ENCODE measurements around the gene MCRIP1.
A peak's percentile ranks its signal among the peaks of the same experiment; 100 is the strongest.

- TF ChIP-seq ZFP3 (CRISPR knock-in tag; IDR thresholded peaks at IDR 0.05) (no peak), GLIS3 (CRISPR knock-in tag; IDR thresholded peaks at IDR 0.05) (no peak), RARB (CRISPR knock-in tag; IDR thresholded peaks at IDR 0.05) (no peak), ESRRG (CRISPR knock-in tag; IDR thresholded peaks at IDR 0.05) (no peak), ZFP30 (CRISPR knock-in tag; IDR thresholded peaks at IDR 0.05) (no peak), ISL1 (CRISPR knock-in tag; IDR thresholded peaks at IDR 0.05) (no peak), ZNF70 (CRISPR knock-in tag; IDR thresholded peaks at IDR 0.05) (no peak), CREB5 (CRISPR knock-in tag; IDR thresholded peaks at IDR 0.05; ENCODE audit: low read depth) (no peak), SNAI2 (CRISPR knock-in tag; IDR thresholded peaks at IDR 0.05) (0 out of 2 replicates have a peak, but pooled peaks have one; percentile 50), OSR1 (CRISPR knock-in tag; IDR thresholded peaks at IDR 0.05) (no peak), BACH2 (CRISPR knock-in tag; IDR thresholded peaks at IDR 0.05; ENCODE audit: borderline replicate concordance) (no peak), CSDC2 (CRISPR knock-in tag; IDR thresholded peaks at IDR 0.05) (no peak)
- TF ChIP-seq, protein P1, sequence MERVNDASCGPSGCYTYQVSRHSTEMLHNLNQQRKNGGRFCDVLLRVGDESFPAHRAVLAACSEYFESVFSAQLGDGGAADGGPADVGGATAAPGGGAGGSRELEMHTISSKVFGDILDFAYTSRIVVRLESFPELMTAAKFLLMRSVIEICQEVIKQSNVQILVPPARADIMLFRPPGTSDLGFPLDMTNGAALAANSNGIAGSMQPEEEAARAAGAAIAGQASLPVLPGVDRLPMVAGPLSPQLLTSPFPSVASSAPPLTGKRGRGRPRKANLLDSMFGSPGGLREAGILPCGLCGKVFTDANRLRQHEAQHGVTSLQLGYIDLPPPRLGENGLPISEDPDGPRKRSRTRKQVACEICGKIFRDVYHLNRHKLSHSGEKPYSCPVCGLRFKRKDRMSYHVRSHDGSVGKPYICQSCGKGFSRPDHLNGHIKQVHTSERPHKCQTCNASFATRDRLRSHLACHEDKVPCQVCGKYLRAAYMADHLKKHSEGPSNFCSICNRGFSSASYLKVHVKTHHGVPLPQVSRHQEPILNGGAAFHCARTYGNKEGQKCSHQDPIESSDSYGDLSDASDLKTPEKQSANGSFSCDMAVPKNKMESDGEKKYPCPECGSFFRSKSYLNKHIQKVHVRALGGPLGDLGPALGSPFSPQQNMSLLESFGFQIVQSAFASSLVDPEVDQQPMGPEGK (CRISPR knock-in tag; IDR thresholded peaks at IDR 0.05; ENCODE audit: borderline replicate concordance), result no peak
These were observed 35.7 kb upstream of the MCRIP1 start for GRCh38 chr17:81868674-81869220.
